ENCODE results near the gene HELZ. TPM values are rescaled to one million over a fixed set of nuclear protein-coding genes. Genes with fewer than 3 reads are reported as not detected.

Gene HELZ
- total and polyA plus RNA-seq, 2 donors (not counting 1 experiment from before 2014, with no cell fraction given): 10.4 to 97.8 TPM

GRCh38 chr17:67171560-67171959 lies 73.4 kb downstream of the HELZ start:
- Histone ChIP-seq H4K20me1 (ENCODE audit: control insufficient read depth, insufficient read depth, low read length, poor library complexity, severe bottlenecking) (no peaks in the 10 kb centered on the region), H2AFZ (ENCODE audit: insufficient read depth, low read depth, low read length, poor library complexity, severe bottlenecking) (no peak overlapping the region), H3K79me2 (ENCODE audit: control insufficient read depth, insufficient read depth, low read length) (no peaks in the 10 kb centered on the region), H3K4me2 (replicated peaks; ENCODE audit: low read depth, low read length, poor library complexity, severe bottlenecking) (no peak overlapping the region), H3K9me3 (ENCODE audit: control extremely low read depth in 1 of 3, control insufficient read depth in 2 of 3, insufficient read depth in 1 of 3, low read length in 2 of 3) (no peaks in the 10 kb centered on the region), H3K4me3 (ENCODE audit: control extremely low read depth in 1 of 5, extremely low read depth in 1 of 5, insufficient read depth in 1 of 5, low read depth in 2 of 5, low read length in 4 of 5) (no peak overlapping the region), H3K4me1 (ENCODE audit: control insufficient read depth in 2 of 2, insufficient read depth in 2 of 2, low read length in 2 of 2) (no peaks in the 10 kb centered on the region), H3K27ac (ENCODE audit: low read length in 2 of 2) (no peak overlapping the region), H3K9ac (ENCODE audit: low read length) (no peak overlapping the region), H3K27me3 (replicated peaks in 1 of 4; ENCODE audit: control extremely low read depth in 1 of 4, control insufficient read depth in 3 of 4, insufficient read depth in 4 of 4, low read length in 3 of 4) (no peaks in the 10 kb centered on the region), H3K36me3 (replicated peaks in 1 of 2; ENCODE audit: control extremely low read depth in 1 of 2, control insufficient read depth in 1 of 2, extremely low read depth in 1 of 2, insufficient read depth in 2 of 2, low read length in 1 of 2) (peaks cover 0 to 32% of the 10 kb centered on the region in 2 experiments)
- no peak for TF ChIP-seq EZH2 (IDR thresholded peaks at IDR 0.05; ENCODE audit: borderline replicate concordance, insufficient read depth, low read depth, low read length, poor library complexity, severe bottlenecking)
- TF ChIP-seq, protein P1, sequence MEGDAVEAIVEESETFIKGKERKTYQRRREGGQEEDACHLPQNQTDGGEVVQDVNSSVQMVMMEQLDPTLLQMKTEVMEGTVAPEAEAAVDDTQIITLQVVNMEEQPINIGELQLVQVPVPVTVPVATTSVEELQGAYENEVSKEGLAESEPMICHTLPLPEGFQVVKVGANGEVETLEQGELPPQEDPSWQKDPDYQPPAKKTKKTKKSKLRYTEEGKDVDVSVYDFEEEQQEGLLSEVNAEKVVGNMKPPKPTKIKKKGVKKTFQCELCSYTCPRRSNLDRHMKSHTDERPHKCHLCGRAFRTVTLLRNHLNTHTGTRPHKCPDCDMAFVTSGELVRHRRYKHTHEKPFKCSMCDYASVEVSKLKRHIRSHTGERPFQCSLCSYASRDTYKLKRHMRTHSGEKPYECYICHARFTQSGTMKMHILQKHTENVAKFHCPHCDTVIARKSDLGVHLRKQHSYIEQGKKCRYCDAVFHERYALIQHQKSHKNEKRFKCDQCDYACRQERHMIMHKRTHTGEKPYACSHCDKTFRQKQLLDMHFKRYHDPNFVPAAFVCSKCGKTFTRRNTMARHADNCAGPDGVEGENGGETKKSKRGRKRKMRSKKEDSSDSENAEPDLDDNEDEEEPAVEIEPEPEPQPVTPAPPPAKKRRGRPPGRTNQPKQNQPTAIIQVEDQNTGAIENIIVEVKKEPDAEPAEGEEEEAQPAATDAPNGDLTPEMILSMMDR (IDR thresholded peaks at IDR 0.05): no peak
- CTCF ChIA-PET: no interaction called here
- no peak for ATAC-seq (ENCODE audit: low read depth)
- DNase-seq: no peak
- intact Hi-C loops (cut with micrococcal nuclease): no loop called here
- no peak overlapping the region for H3K27ac Mint-ChIP-seq
- WGBS (ENCODE audit: insufficient coverage): 100% methylated on average over 1 of the region's 4 CpGs
- peaks cover 5% of the 10 kb centered on the region for H3K4me1 Mint-ChIP-seq
- no peaks in the 10 kb centered on the region for H3K9me3 Mint-ChIP-seq (ENCODE audit: insufficient read depth)
- POLR2A ChIA-PET: no interaction called here
- H3K4me3 Mint-ChIP-seq: no peak overlapping the region
- no peaks in the 10 kb centered on the region for H3K27me3 Mint-ChIP-seq

- H3K4me2 ChIP-seq (replicated peaks; ENCODE audit: low read depth, low read length, poor library complexity, severe bottlenecking): no peak overlapping the region
- WGBS (ENCODE audit: insufficient coverage): 95% methylated on average over 3 of the region's 4 CpGs
- Mint-ChIP-seq H3K4me1 (peaks cover 5% of the 10 kb centered on the region), H3K4me3 (no peak overlapping the region), H3K27ac (no peak overlapping the region), H3K27me3 (no peaks in the 10 kb centered on the region), H3K9me3 (ENCODE audit: insufficient read depth) (no peaks in the 10 kb centered on the region)
- no peak overlapping the region for H3K9ac ChIP-seq (ENCODE audit: low read length)
- H3K27ac ChIP-seq (ENCODE audit: low read length in 2 of 2): no peak overlapping the region
- H3K9me3 ChIP-seq (ENCODE audit: control extremely low read depth in 1 of 3, control insufficient read depth in 2 of 3, insufficient read depth in 1 of 3, low read length in 2 of 3): no peaks in the 10 kb centered on the region
- ChIA-PET CTCF (no interaction called here), POLR2A (no interaction called here)
- ATAC-seq (ENCODE audit: low read depth): no peak
- DNase-seq: no peak
- H3K27me3 ChIP-seq (replicated peaks in 1 of 4; ENCODE audit: control extremely low read depth in 1 of 4, control insufficient read depth in 3 of 4, insufficient read depth in 4 of 4, low read length in 3 of 4): no peaks in the 10 kb centered on the region
- H2AFZ ChIP-seq (ENCODE audit: insufficient read depth, low read depth, low read length, poor library complexity, severe bottlenecking): no peak overlapping the region
- H3K36me3 ChIP-seq (replicated peaks in 1 of 2; ENCODE audit: control extremely low read depth in 1 of 2, control insufficient read depth in 1 of 2, extremely low read depth in 1 of 2, insufficient read depth in 2 of 2, low read length in 1 of 2): peaks cover 4 to 42% of the 10 kb centered on the region in 2 experiments
- no peaks in the 10 kb centered on the region for H4K20me1 ChIP-seq (ENCODE audit: control insufficient read depth, insufficient read depth, low read length, poor library complexity, severe bottlenecking)
- H3K79me2 ChIP-seq (ENCODE audit: control insufficient read depth, insufficient read depth, low read length): no peaks in the 10 kb centered on the region
- intact Hi-C loops (cut with micrococcal nuclease): no loop called here
- H3K4me3 ChIP-seq (ENCODE audit: control extremely low read depth in 1 of 5, extremely low read depth in 1 of 5, insufficient read depth in 1 of 5, low read depth in 2 of 5, low read length in 4 of 5): no peak overlapping the region
- H3K4me1 ChIP-seq (ENCODE audit: control insufficient read depth in 2 of 2, insufficient read depth in 2 of 2, low read length in 2 of 2): no peaks in the 10 kb centered on the region
- TF ChIP-seq, protein P1 (IDR thresholded peaks at IDR 0.05): no peak
- TF ChIP-seq EZH2 (IDR thresholded peaks at IDR 0.05; ENCODE audit: borderline replicate concordance, insufficient read depth, low read depth, low read length, poor library complexity, severe bottlenecking): no peak
Observed at GRCh38 chr17:67168496-67168895, 76.5 kb downstream of the HELZ start.

All from B cell (primary cell).